ENCODE data around the gene FIGN. TPM values are rescaled to one million over a fixed set of nuclear protein-coding genes. Genes with fewer than 3 reads are reported as not detected.

The FIGN gene
- total RNA-seq, 6 donors from 2014 or later = 0.91 to 4.5 (median 4.1) TPM

DNA sequence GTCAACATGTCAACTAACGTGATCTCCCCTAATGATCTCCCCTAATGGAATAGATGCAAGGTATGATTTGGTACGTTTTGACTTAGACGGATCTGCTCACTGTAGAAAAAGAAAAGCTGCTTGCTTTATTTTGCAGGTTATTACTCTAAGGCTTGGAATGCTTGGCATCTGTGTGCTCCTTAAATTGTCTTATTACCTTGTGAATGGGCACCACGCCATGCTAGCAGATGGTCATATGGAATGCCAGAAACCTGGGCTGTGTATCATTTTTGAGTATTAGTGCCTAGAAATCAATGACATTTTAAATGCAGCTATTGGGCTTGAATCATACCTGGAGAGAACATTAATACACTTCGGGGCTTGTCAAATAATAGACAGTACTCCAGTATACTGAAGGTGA lies 16.5 kb upstream of the FIGN start:
- Histone ChIP-seq H3K4me3 (no peak overlapping the region), H3K27ac (no peak overlapping the region), H3K4me1 (no peaks in the 10 kb centered on the region), H3K9me3 (no peaks in the 10 kb centered on the region), H3K27me3 (no peaks in the 10 kb centered on the region), H3K36me3 (no peaks in the 10 kb centered on the region)
- WGBS, 2 donors = 84 to 86% methylated on average over 5 of the region's 5 CpGs
- ATAC-seq (ENCODE audit: low FRiP score in 2 of 2) (no peak), DNase-seq (no peak)
- TF ChIP-seq POLR2AphosphoS5 (IDR thresholded peaks at IDR 0.05) (no peak), POLR2A (IDR thresholded peaks at IDR 0.05) (no peak), EP300 (IDR thresholded peaks at IDR 0.05) (no peak)
- TF ChIP-seq, protein P1, sequence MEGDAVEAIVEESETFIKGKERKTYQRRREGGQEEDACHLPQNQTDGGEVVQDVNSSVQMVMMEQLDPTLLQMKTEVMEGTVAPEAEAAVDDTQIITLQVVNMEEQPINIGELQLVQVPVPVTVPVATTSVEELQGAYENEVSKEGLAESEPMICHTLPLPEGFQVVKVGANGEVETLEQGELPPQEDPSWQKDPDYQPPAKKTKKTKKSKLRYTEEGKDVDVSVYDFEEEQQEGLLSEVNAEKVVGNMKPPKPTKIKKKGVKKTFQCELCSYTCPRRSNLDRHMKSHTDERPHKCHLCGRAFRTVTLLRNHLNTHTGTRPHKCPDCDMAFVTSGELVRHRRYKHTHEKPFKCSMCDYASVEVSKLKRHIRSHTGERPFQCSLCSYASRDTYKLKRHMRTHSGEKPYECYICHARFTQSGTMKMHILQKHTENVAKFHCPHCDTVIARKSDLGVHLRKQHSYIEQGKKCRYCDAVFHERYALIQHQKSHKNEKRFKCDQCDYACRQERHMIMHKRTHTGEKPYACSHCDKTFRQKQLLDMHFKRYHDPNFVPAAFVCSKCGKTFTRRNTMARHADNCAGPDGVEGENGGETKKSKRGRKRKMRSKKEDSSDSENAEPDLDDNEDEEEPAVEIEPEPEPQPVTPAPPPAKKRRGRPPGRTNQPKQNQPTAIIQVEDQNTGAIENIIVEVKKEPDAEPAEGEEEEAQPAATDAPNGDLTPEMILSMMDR (IDR thresholded peaks at IDR 0.05) = no peak

DNA sequence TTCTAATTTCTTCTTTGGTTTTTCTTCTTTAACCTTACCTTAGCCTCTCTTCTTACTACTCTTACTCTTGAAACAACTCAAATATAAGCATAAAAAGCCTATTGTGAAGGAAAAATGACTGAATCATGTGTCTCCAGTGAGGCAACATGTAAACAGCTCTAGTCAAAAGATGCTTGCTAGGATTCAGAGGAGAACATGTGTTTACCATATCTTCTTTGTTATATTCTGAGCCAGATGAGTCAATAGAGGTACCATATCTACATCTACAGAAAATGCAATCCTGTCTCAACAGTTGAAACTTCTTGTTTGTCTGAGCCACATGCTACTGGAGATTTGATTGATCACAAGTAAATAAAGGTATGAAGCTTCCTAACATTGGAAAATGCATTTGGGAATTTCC lies 15.9 kb upstream of the FIGN start:
- ATAC-seq (ENCODE audit: low FRiP score in 2 of 2) (no peak), DNase-seq (no peak)
- Histone ChIP-seq H3K27me3 (no peaks in the 10 kb centered on the region), H3K4me1 (no peaks in the 10 kb centered on the region), H3K27ac (no peak overlapping the region), H3K4me3 (no peak overlapping the region), H3K36me3 (no peaks in the 10 kb centered on the region), H3K9me3 (no peaks in the 10 kb centered on the region)
- TF ChIP-seq POLR2AphosphoS5 (IDR thresholded peaks at IDR 0.05) (no peak), POLR2A (IDR thresholded peaks at IDR 0.05) (no peak), EP300 (IDR thresholded peaks at IDR 0.05) (no peak)
- TF ChIP-seq, protein P1 (IDR thresholded peaks at IDR 0.05) = no peak

DNA sequence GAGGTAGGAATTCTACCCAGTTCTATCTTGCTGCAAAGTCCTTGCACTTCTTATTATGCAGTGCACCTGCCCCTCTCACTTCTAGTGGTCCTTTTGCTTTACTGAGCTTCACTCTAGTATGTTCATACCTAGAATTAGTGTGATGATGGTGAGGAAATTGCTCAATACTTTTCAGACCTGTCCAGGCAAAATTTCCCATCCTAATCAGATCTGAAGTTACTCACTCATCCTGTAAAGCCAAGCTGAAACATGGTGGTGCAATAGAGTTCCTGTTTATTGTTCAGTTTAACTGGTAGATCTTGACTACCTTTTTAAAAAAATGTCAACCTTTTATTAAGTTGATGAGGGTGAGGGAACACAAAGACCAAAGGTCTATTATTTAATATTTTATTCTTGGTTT lies 12.6 kb upstream of the FIGN start:
- Histone ChIP-seq H3K27ac (no peak overlapping the region), H3K27me3 (no peaks in the 10 kb centered on the region)
- TF ChIP-seq EP300 (IDR thresholded peaks at IDR 0.05) (no peak), POLR2A (IDR thresholded peaks at IDR 0.05) (no peak), POLR2AphosphoS5 (IDR thresholded peaks at IDR 0.05) (no peak)
- TF ChIP-seq, protein P1 (IDR thresholded peaks at IDR 0.05) = no peak

DNA sequence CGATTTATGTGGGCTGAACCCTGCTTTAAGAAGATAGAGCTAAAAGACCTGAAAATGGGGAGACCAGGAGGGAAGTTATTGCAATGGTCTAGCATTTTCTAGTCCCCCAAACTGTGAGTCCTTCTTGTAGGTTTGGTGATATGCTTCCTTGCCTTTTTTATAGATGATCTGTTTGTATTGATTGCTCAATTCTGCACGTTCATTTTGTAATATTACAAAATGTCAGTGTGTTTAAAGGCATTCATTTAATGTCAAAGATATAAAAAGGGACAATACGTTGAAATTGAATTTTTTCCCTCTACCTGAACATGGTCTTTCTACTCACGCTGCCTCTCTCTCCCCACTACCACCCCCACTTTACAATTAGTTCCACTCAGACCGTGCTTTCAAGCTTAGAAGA lies 5.6 kb upstream of the FIGN start:
- Histone ChIP-seq H3K27ac (no peak overlapping the region), H3K4me1 (no peaks in the 10 kb centered on the region), H3K4me3 (no peak overlapping the region), H3K36me3 (no peaks in the 10 kb centered on the region), H3K27me3 (no peaks in the 10 kb centered on the region), H3K9me3 (no peaks in the 10 kb centered on the region)
- 63 to 72% methylated on average over 5 of the region's 5 CpGs for WGBS, 2 donors
- TF ChIP-seq, protein P1 (IDR thresholded peaks at IDR 0.05) = no peak
- TF ChIP-seq POLR2A (IDR thresholded peaks at IDR 0.05) (no peak), EP300 (IDR thresholded peaks at IDR 0.05) (no peak), POLR2AphosphoS5 (IDR thresholded peaks at IDR 0.05) (no peak)
- no peak for DNase-seq
- ATAC-seq (ENCODE audit: low FRiP score in 2 of 2) = no peak

More for the DNA sequence above, 12.6 kb upstream of the FIGN start:
- Histone ChIP-seq H3K4me3 (no peak overlapping the region), H3K4me1 (no peaks in the 10 kb centered on the region), H3K9me3 (no peaks in the 10 kb centered on the region), H3K36me3 (no peaks in the 10 kb centered on the region)
- DNase-seq = no peak
- ATAC-seq (ENCODE audit: low FRiP score in 2 of 2) = no peak

DNA sequence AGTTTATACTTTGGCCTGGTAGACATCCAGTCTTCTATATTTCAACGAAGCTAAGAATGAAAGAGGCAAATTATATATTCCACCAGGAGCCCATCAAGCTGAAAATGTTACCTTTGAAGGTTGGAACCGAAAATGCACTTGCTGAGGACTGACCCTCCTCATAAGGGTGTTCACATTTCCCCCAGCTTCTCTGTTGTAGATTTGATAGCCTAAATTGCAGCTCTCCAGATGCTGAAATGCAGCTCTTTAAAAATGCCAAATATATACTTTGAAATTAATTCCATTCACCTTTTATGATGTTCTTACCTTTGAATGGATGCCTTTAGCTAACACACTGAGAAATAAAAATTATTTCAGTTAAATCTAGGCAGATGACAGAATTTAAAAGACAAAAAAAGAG lies 1.8 kb upstream of the FIGN start:
- H3K4me1 ChIP-seq = no peaks in the 10 kb centered on the region
- no peak overlapping the region for H3K4me3 ChIP-seq
- no peak for DNase-seq
- ATAC-seq (ENCODE audit: low FRiP score in 2 of 2) = no peak
- no peaks in the 10 kb centered on the region for H3K9me3 ChIP-seq
- H3K36me3 ChIP-seq = no peaks in the 10 kb centered on the region
- 75 to 78% methylated on average over 2 of the region's 2 CpGs for WGBS, 2 donors
- H3K27me3 ChIP-seq = no peaks in the 10 kb centered on the region
- TF ChIP-seq EP300 (IDR thresholded peaks at IDR 0.05) = no peak
- no peak for TF ChIP-seq POLR2A (IDR thresholded peaks at IDR 0.05)
- TF ChIP-seq, protein P1 (IDR thresholded peaks at IDR 0.05) = no peak
- TF ChIP-seq POLR2AphosphoS5 (IDR thresholded peaks at IDR 0.05) = no peak
- H3K27ac ChIP-seq = no peak overlapping the region

All from upper lobe of left lung (tissue), 6 donors.